ENCODE measurements around the gene HK1.

Gene HK1

GRCh38 chr10:69418052-69418752 lies 139.9 kb downstream of the HK1 start:
- no peak for DNase-seq (ENCODE audit: low read depth in 1 of 2, low spot score in 1 of 2)

GRCh38 chr10:69419096-69419743 lies 140.9 kb downstream of the HK1 start:
- no peak for DNase-seq (ENCODE audit: low read depth in 1 of 2, low spot score in 1 of 2)

GRCh38 chr10:69419744-69420126 lies 141.4 kb downstream of the HK1 start:
- DNase-seq (ENCODE audit: low read depth in 1 of 2, low spot score in 1 of 2): no peak

GRCh38 chr10:69421611-69422308 lies 143.5 kb downstream of the HK1 start:
- DNase-seq (ENCODE audit: low read depth in 1 of 2, low spot score in 1 of 2): no peak

GRCh38 chr10:69422676-69423075 lies 144.4 kb downstream of the HK1 start:
- no peak for DNase-seq (ENCODE audit: low read depth in 1 of 2, low spot score in 1 of 2)

GRCh38 chr10:69425041-69425440 lies 146.7 kb downstream of the HK1 start:
- DNase-seq (ENCODE audit: low read depth in 1 of 2, low spot score in 1 of 2): no peak

- DNase-seq (ENCODE audit: low read depth in 1 of 2, low spot score in 1 of 2): no peak
These were observed 147.4 kb downstream of the HK1 start for GRCh38 chr10:69425511-69426298.

GRCh38 chr10:69426376-69426727 lies 148.1 kb downstream of the HK1 start:
- no peak for DNase-seq (ENCODE audit: low read depth in 1 of 2, low spot score in 1 of 2)

- no peak for DNase-seq (ENCODE audit: low read depth in 1 of 2, low spot score in 1 of 2)
These were observed 149.9 kb downstream of the HK1 start for GRCh38 chr10:69428165-69428564.

- DNase-seq (ENCODE audit: low read depth in 1 of 2, low spot score in 1 of 2): no peak
These were observed 155.9 kb downstream of the HK1 start for GRCh38 chr10:69434169-69434568.

- no peak for DNase-seq (ENCODE audit: low read depth in 1 of 2, low spot score in 1 of 2)
These were observed 156.6 kb downstream of the HK1 start for GRCh38 chr10:69434926-69435325.

- no peak for DNase-seq (ENCODE audit: low read depth in 1 of 2, low spot score in 1 of 2)
These were observed 157.7 kb downstream of the HK1 start for GRCh38 chr10:69435966-69436520.

- DNase-seq (ENCODE audit: low read depth in 1 of 2, low spot score in 1 of 2): no peak
These were observed 159.3 kb downstream of the HK1 start for GRCh38 chr10:69437321-69438259.

GRCh38 chr10:69438536-69439349 lies 160.4 kb downstream of the HK1 start:
- no peak for DNase-seq (ENCODE audit: low read depth in 1 of 2, low spot score in 1 of 2)

- no peak for DNase-seq (ENCODE audit: low read depth in 1 of 2, low spot score in 1 of 2)
These were observed 161.0 kb downstream of the HK1 start for GRCh38 chr10:69439350-69439739.

- DNase-seq (ENCODE audit: low read depth in 1 of 2, low spot score in 1 of 2): no peak
These were observed 161.7 kb downstream of the HK1 start for GRCh38 chr10:69439813-69440506.

- no peak for DNase-seq (ENCODE audit: low read depth in 1 of 2, low spot score in 1 of 2)
These were observed 165.1 kb downstream of the HK1 start for GRCh38 chr10:69443354-69443753.

- DNase-seq (ENCODE audit: low read depth in 1 of 2, low spot score in 1 of 2): no peak
These were observed 166.7 kb downstream of the HK1 start for GRCh38 chr10:69445041-69445440.

GRCh38 chr10:69446229-69446628 lies 167.9 kb downstream of the HK1 start:
- DNase-seq (ENCODE audit: low read depth in 1 of 2, low spot score in 1 of 2): no peak
